Glomerular visceral epithelial cell (primary cell): ENCODE data around the gene LUM.
"Not testable (repeated sequence)": the region's sequence is repeated elsewhere in the genome, so short reads cannot be mapped to it uniquely, and the experiment has no call there.

Source experiments
- DNase-seq: peaks from one replicate; pipeline ENCODE4 v3.0.0-alpha.2; 2016; ENCODE audit errors: extremely low spot score

LUM gene

DNA sequence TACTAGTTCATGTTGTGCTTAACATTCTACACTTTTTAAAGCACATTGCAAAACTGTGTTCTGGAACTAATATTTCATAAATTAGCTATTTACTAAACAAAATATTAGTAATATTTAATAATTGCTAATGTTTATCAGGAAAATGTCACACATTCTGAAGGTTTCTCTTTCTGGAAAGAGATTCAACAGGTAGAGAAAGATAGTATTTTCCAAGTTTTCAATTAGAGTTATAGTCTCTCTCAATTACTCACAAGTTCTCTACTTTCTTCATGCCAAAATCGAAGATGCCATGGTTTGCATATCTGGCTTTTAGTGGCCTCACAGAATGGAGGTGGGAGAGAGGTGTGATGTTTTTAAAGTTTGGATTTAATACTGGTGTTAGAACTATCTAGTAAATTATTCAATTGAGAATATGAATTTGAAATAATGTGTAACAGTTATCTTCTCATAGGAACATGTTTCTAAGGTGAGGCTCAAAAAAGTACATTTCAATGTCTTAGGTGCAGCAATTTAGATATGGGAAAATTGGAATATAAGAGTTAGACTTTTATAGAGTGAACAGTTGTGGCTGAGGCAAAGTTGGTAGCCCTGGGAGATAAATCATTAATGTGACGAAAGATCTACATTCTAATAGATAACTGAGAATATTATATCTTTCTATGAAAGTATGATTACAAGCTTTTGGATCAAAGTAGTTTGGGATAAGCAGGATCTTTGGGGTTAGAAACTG is 1.5 kb downstream of the LUM start:
- no peak for DNase-seq

DNA sequence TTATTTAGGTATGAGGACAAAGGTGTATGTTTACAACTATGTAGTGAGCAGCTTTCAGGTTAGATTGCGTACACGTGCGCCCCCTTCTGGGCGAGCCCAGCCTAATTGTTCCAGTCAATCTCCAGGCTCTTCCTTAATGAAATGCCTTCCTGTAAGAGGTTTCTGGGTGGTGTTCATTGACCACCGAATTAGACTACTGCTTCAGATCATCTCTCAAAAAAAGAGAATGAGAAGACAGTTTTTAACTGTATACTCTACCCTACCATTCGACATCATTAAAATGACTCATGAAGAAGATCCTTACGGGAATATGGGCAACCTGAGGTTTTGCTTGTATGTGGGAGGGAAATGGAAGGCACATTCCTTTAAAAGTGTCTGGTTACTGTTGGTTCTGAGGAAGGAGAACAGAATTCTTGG is 2.1 kb downstream of the LUM start:
- DNase-seq: peak; percentile 77

DNA sequence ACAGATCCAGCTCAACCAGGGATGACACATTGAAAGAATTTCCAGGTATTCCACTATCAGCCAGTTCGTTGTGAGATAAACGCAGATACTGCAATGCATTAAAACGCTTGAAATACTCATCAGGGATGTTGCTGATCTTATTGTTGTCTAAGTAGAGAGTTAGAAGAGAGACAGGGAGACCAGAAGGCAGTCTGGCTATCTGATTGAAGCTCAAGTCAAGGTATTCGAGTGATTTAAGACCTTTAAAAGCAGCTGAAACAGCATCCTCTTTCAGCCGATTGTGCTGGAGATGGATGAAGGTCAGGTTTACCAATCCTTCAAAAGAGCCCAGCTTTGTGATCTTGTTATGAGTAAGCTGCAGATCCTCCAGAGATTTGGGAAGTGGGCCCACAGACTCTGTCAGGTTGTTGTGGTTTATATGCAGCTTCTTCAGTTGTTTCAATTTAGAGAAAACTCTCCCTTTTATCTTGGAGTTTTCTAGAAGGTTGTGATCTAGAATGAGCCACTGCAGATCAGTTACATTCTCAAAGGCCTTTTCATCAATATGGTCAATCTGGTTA is 3.0 kb downstream of the LUM start:
- no peak for DNase-seq

DNA sequence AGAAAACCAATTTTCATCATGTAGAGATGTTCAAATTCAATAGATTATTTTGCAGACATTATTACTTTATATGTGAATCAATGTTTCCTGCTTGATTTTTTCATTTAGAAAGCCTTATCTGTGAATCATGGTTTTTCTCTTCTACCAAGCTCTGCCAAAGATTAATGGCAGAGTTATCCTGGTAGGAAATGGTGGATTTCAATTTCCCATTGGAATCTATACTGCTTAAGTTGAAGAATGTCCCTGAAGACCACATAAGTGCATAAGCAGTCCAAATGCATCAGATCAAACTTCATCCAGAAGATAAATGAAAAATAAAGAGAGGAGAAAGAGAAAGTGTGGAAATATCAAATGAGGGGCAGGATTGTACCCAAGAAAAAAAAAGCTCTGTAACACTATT is 5.0 kb downstream of the LUM start:
- DNase-seq: no peak

DNA sequence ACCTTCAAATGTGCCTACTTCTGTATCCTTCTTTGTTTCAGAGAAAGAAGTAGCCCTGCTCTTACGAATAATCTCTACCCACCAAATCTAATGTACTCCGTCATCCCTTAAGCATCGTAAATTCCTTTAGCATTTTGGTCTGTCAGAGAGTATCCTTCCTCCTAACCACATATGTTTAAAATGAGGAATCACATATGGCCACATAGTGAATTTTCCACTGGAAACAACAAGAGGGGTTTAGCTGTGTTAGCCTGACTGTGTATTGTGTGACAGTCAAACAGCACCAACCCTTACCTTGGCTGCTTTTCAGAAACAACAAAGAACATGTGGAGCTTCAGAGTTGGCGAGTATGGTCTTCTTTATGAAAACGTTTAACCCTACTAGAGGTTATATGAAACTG is 5.5 kb downstream of the LUM start:
- DNase-seq: no peak

DNA sequence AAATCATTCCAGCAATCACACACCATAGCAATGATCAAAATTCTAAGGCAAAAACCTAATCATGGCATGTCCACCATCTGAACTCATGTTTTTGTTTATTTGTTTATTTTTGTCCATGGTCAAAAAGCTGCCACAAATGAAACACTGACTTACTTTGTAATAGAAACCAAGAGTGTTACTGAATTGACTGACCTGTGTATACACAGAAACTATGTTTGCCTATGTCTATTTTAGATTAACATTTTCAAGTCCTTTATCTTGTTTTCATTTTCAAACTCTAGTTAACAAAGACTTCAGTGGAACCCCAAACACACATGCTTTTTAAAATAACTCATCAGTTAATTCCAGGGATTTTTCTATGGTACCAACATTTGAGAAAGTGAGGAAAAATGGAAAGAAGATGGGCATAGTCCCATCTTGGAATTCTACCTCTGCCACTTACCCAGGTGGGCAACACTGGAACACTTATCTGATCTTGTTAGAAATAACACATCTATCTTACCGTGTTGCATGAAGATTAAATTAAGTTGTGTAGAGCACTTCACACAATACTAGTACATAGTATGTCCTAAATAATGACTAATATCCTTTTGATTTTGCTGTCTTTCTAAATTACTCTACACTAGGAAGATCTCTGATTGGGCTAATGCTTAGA is 6.4 kb downstream of the LUM start:
- no peak for DNase-seq

DNA sequence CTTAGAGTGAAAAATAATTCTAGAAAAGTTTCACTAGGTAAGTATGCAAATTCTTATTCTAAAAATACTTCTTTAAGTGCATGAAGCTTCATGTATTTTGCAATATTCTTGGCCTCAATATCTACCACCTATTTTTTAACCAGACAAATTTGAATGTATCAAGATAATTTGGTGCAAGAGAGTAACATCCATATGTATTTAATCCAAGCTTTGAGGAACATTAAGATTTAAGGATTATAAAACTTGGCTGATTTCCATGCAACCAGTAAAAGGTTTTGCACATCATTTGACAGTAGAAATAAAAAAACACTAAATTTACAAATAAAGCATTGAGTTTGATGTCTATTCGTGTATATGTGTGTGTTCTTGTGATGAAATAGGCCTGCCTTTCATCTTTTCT is 7.7 kb downstream of the LUM start:
- no peak for DNase-seq

DNA sequence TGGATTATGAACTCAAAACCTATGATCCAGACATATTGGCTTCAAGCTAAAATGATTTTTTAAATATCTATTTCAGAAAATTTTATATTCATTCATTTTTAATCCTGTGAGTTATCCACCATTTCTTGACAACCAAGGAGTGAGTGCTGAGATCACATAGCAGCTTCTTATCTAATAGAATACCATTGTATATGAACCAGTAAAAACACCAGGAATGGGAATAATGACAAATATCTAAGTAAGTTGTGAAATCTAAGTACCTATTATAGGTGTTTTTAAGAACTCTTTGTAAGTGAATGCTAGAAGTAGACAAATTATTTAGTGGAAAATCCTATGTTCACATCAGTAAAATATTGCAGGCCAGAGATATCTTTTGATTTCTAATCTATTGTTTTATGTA is 8.2 kb downstream of the LUM start:
- no peak for DNase-seq

DNA sequence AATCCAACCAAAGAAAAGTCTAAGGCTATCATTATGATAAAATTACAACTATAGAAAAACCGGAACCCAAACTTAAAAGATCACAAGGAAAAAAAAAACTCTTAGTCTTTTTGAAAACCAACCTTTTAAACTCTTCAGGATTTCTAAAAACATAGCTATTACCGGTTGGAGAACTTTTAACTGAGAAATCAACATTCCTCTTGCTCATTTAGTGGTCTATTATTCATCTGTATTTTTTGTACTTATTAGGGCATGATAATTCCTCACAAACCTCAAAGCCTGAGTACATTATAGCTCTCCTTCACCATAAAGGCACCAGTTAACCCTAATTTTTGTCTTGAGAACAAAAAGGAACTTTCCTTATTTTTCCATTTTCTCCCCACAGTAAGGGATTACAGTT is 10.4 kb downstream of the LUM start:
- DNase-seq: peak; percentile 54

DNA sequence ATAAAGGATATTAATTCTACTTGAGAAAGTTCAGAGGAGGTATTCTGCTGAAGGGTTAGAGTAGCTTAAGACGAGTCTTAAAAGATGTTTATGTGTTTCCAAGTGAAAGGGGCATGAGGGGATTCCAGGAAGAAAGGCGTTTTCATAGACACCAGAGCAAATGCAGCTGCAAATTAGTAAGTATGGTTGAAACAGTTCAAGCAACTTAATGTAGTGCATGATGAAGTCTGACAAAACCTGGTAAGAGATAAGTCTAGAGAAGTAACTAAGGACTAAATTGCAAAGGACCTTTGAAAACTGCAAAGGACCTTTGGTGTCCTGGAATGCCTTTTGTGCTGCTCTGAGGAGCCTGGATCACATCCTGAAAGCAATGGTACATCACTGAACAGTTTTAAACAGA is 11.5 kb downstream of the LUM start:
- no peak for DNase-seq

DNA sequence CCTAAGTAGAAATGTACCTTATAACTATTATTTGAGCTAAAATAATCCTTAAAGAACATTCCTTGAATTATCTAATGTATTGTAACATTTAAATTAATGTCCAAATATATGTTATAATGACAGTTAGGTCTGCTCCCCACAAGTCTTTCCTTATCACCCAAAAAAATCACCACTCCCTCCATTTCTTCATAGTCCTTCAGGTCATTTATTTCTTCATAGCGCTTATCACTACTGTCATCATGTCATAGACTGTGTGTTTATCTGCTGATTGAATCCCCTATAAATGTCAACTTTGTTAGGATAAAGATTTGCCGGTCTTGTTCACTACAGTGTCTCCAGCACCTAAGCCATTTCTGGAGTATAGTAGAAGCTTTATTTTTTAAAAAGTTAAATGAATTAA is 12.0 kb downstream of the LUM start:
- no peak for DNase-seq

DNA sequence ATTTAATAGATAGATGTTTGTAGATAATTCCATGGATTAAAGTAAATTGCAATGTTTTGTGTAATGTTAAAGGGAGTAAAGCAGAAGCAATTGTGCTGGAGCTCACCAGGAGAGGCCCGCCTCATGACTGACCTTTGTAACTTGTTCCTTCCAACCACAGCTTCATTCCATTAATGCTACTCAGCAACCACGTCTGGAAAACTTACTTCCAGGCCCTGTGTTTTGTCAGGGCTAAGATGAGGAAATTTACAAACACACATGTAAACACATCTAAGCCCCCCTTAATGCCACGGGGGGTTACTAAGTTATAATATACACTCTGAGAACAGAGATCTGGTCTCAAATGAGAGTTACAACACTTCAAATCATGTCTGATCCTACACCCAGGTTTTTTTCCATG is 12.4 kb downstream of the LUM start:
- peak; percentile 85 for DNase-seq

DNA sequence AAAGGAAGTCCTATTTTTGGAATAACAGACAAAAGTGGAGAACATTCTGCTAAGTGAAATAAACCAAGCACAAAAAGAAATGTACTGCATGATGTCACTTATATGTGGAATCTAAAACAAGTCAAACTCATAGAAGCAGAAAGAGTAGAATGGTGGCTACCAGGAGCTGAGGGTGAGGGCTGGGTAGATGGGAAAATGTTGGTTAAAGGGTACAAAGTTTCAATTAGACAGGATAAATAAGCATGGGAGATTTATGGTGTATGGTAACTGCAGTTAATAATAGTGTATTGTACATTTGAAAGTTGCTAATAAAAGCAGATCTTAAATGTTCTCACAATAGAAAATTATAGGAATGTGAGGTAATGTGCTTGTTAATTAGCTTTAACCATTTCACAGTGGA is 12.8 kb downstream of the LUM start:
- peak; percentile 34 for DNase-seq

DNA sequence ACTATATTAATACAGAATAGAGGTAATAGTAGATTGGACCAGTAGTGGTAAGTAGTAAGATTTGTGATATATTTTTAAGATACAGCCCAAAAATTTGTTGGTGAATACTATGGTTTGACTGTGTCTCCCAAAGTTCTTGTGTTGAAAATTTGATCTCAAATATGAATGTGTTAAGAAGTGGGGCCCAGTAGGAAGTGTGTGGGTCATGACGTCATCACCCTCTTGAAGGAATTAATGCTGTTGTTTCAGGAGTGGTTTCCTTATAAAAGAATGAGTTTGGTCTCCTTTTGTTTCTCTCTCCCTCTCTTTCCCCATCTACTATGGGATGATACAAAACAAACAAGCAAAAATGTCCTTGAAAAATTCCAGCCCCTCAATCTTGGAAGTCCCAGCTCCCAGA is 16.3 kb downstream of the LUM start:
- DNase-seq: no peak

DNA sequence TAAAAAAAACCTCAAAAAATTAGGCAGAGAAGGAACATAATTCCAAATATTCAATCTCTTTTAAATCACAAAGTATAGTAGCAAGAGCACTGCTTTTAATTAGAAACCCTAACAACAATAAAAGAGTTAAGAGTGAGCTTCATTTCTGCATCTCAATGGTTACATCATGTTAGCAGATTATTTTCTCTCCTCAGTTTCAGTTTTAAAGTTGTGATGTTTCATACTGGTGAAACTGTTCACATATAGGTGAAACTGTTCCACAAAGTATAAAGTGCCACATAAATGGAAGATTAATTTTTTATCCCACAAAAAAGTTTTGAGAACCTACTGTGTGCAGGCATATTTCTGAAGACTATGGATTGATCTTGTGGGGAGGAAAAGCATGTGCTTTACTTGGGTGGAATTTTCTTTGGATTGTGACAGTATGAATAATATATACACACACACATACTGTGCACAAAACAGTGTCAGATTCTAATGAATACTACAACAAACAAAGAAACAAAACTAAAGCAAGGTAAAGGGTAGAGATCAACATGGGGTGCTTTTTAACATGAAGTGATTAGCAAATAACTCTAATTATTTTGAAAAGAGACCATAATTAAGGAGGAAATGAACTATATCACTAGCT is 17.1 kb downstream of the LUM start:
- no peak for DNase-seq

DNA sequence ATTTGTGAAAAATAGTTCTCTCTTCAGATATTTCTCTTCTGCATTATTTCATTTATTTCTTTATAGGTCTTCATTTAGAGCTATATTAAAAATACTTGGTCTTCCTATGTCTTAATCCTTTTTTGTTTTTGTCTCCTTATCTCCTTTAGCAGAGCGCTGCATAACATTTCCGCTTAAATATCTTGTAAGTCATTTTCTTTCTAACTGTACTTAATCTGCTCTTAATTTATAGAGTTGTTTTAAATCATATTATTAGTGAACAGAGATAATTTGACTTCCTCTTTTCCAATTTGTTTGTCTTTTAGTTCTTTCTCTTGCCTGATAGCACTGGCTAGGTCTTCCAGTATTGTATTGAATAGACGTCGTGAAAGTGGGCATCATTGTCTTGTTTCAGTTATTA is 18.0 kb downstream of the LUM start:
- no peak for DNase-seq

DNA sequence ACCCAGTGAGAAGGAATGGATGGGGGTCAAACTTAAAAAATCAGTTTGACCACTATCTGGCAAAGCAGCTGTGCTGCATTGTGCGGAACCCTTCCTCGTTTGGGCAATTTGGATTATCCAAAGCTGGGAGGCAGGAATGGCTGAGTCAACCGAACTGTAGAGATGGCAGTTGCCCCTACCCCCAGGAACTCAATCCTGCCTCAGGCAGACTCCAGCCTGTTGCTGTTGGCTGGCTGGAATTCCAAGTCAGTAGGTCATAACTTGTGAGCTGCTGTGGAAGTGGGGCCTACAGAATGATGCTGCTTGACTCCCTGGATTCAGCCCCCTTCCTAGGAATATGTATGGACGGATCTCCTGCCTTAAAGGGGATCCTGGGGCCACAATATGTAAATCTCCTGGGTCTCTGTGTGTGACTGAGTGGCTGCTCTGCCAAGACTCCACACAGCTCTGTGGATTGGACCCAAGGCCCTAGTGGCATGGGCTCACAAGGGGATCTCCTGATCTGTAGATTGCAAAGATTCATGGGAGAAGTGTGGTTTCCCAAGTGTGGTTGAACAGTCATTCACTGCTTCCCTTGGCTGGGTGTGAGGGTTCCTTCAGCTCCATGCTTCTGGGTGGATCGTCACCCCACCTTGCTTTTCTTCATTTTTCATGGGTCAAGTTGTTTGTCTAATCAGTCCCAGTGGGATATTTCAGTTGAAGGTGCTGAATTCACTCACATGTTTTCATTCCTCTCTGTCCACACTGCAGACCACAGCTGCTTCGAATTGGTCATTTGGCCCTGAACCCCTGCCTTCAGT is 19.2 kb downstream of the LUM start:
- no peak for DNase-seq

DNA sequence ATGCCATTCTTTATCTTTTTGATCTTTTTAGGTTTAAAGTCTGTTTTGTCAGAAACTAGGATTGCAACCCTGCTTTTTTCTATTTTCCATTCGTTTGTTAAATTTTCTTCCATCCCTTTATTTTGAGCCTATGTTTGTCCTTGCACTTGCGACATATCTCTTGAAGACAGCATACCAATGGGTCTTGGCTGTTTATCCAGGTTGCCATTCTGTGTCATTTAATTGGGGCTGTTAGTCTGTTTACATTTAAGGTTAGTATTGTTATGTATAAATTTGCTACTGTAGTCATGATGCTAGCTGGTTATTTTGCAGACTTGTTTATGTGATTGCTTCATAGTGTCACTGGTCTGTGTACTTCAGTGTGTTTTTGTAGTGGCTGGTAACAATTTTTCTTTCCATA is 21.3 kb downstream of the LUM start:
- DNase-seq: not testable (repeated sequence)

DNA sequence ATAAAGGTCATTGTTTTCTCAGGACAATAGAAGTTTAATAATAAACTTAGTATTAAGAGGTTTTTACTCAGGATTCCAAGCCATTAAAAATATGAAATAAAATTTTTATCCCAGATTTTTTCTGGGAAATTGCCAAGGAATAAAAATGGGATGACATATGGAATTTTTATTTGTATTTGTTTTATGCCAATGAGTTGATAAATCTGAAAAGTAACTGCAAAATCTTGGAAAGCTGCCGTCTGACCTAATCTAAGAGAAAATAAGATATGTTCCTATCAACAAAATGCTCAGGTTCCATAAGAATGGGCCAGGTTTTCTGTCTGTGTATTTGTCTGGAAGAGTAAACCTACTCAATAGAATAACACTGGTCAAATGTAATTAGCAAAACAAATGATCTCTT is 31.3 kb downstream of the LUM start:
- no peak for DNase-seq

DNA sequence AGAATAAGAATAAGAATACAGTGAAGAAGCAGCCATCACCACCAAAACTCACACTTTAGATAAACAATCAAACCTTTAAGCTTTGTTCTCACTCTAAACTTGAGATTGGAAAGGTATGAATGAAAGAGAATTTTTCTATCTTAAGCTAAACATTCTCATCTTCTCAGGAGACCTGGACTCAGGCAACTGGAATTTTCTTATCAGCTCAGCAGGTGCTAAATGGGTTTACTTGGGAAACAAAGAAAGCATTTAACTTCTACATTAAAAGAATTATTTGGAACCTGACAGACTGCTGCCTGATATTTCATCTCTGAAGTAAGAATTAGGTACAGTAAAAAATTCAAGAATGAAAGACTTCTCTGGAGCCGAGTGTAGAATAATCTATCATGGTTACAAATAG is 32.8 kb downstream of the LUM start:
- no peak for DNase-seq

DNA sequence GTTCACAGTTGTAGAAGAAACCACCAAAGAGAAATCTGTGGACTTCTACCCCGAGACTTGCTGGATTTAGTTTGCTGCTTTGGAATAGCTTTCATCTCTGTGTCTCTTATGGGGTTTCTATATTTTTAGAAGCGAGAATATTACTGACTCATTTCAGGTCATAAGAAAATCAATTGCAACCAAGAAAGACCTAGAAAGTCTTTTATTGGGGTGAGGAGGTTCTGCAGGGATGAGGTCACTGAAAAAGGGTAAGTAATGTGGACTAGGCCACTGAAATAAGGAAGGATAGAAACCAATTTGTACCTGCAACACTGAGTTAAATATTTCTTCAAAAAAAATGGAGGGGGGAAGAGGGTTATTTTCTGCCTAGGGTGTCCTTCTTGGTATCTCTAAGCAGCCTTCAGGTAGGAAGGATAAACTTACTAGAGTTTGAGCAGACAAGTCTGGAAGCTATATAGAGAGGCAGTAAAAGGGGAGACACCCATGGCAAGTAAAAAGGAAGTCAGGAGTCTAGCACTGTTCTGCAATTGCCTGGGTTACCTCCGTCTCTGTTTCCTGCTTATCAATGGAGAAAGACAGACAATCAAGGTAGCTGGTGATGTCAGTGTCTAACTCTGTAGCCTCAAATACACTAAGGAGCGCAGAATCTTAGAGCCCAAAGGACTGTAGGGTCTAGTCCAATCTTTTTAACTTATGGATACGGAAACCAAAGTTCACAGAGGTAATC is 33.9 kb downstream of the LUM start:
- no peak for DNase-seq

DNA sequence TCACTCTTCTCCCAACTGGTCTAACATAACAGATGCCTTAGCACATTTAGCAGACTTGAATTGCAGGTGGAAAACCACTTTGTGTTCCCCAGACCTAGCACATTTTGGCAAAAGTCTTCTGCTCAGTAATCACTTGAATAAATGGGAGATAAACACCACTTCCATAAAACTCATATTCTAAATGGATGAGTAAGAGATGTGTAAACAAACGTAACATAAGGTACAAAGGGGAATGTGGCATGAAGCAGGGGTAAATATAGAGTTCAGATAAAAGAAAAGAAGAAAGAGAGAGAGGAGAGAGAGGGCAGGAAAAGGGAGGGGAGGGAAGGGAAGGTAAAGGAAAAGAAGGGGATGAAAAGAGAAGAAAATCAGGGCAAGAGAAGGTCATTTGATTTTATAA is 36.4 kb downstream of the LUM start:
- no peak for DNase-seq
